ENCODE measurements around the gene ATAD2B.
"Not testable (repeated sequence)": the region's sequence is repeated elsewhere in the genome, so short reads cannot be mapped to it uniquely, and the experiment has no call there.

Gene ATAD2B

DNA sequence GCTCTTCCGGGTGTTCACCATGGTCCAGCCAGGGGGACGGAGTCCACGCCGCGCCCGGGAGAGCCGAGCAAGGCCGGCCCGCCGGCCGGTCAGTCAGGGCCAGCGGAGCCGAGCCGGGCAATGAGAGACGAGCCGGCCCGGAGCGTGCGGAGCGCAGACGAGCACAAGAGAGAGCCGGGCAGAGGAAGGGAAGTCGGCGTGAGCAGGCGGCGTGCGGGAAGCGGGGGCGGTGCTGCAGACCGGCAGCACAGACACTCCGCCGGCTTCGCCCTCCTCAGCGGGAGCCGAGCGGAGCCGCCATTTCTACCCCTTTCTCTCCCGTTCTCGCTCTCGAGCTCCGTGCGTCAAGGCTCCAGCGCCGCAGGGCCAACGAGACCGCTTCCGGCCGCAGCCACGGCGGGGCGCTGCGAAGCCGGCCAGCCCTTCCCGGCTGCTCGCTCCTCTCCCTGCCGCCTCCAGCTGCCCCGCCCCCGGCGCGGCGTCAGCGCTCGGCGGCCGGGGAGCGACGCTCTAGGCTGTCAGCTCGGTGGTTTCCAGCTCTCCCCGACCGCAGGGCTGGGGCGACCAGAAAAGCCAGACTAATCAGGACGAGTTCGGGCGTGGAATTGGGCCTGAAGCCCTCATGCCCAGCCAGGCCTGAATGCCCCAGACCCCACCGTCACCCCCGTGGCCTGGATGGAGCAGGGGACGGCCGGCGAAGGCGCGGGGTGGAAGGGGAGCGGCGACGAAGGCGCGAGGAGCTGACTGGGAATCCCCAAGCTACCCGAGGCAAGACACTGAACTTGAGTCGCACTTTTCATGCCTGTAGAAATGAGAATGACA, at the start of gene ATAD2B:
ATAD2B (minus strand) TSS at position 374 of the 822 bp plus-strand sequence; CDS start at position 21, 353 bp downstream.
- in situ Hi-C loops (cut with HindIII; ENCODE audit: low pct_unique_long_range_greater_than_20kb, low sequenced_read_pairs) = no loop called here
- TF ChIP-seq JUND (IDR thresholded peaks at IDR 0.05; ENCODE audit: low read depth) = no peak
- peak; percentile 73 to 95 for DNase-seq (ENCODE audit: low read depth in 1 of 2, low spot score in 1 of 2)

DNA sequence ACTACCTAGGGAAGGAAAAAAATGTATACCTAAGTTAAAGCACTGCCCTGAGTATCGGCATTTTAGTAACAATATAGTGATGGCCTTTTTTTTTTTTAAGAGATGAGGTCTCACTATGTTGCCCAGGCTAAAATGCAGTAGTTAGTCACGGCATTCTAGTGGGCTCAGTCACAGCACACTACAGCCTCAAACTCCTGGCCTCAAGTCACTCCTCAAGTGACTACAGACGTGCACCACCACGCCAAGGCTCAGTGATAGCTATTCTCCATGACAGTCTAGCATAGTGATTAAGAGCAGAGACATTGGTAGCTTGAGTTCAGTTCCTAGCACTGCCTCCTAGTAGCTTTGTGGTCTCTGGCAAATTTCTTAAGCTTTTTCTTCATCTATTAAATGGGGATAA, 40.9 kb upstream of the ATAD2B start:
- no peak for DNase-seq (ENCODE audit: low read depth in 1 of 2, low spot score in 1 of 2)
- no peak for TF ChIP-seq JUND (IDR thresholded peaks at IDR 0.05; ENCODE audit: low read depth)
- in situ Hi-C loops (cut with HindIII; ENCODE audit: low pct_unique_long_range_greater_than_20kb, low sequenced_read_pairs) = no loop called here

DNA sequence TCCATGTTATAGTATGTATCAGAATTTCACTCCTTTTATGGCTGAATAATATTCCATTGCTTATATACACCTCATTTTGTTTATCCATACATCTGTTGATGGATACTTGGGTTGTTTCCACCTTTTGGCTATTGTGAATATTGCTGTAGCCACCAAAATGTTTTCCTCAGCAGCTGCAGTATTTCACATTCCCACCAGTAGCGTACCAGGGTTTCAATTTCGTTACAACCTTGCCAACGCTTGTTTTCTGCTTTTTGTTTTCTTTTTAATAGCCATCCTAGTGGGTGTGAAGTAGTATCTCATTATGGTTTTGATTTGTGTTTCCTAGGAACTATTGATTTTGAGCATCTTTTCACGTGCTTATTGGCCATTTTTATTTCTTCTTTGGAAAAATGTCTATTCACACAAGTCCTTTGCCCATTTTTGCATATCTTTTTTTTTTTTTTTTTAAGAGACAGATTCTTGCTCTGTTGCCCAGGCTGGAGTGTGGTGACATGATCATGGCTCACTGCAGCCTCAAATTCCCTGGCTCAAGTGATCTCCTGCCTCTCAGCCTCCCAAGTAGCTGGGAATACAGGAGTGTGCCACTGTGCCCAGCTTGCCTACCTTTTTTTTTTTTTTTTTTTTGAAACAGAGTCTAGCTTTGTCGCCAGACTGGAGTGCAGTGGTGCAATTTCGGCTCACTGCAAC, 27.5 kb upstream of the ATAD2B start:
- TF ChIP-seq JUND (IDR thresholded peaks at IDR 0.05; ENCODE audit: low read depth) = no peak
- no peak for DNase-seq (ENCODE audit: low read depth in 1 of 2, low spot score in 1 of 2)
- in situ Hi-C loops (cut with HindIII; ENCODE audit: low pct_unique_long_range_greater_than_20kb, low sequenced_read_pairs) = no loop called here

DNA sequence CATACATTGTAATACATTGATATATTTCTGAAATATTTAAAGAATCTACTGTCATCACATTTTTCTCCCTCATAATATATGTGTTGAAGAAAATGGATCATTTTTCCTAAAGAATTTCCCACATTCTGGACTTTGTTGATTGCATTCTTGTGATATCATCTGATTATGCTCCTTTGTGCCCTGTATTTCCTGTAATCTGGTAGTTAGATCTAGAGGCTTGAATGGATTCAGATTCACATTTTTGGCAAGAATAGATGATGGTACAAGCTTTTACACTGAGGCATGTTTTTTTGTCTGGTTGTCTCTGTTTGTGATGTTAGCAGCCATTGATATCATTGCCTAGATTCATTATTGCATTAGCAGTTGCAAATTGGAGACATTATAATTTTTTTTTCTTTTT, 26.7 kb upstream of the ATAD2B start:
- no peak for DNase-seq (ENCODE audit: low read depth in 1 of 2, low spot score in 1 of 2)
- in situ Hi-C loops (cut with HindIII; ENCODE audit: low pct_unique_long_range_greater_than_20kb, low sequenced_read_pairs) = no loop called here
- TF ChIP-seq JUND (IDR thresholded peaks at IDR 0.05; ENCODE audit: low read depth) = no peak

DNA sequence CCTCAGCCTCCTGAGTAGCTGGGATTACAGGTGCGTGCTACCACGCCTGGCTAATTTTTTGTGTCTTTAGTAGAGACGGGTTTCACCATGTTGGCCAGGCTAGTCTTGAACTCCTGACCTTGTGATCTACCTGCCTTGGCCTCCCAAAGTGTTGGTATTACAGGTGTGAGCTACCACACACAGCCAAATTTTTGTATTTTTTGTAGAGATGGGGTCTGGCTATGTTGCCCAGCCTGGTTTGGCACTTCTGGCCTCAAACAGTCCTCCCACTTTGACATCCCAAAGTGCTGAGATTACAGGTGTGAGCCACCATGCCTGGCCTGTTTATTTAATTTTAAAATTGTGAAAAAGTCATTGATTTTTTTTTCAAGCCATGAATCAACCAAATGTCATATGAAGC, 25.6 kb upstream of the ATAD2B start:
- in situ Hi-C loops (cut with HindIII; ENCODE audit: low pct_unique_long_range_greater_than_20kb, low sequenced_read_pairs) = not testable (repeated sequence)

DNA sequence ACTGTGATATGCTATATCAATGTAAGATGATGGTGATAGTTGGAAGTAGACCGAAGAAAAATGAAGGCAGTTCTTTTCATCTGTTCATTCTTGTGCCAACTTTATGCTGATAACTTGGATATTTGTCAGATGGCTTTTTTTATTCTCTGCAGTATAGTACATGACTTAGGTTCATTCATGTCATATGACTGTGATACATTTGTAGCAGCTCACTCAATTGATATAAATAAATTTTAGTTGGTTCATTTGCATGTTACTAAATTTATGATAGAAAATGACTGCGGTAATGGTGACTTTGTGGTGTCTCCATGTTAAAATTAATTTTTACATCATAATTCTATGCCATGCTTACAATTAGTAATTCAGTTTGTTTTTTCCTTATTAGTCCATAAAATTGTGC, 20.4 kb upstream of the ATAD2B start:
- no peak for TF ChIP-seq JUND (IDR thresholded peaks at IDR 0.05; ENCODE audit: low read depth)
- DNase-seq (ENCODE audit: low read depth in 1 of 2, low spot score in 1 of 2) = no peak
- in situ Hi-C loops (cut with HindIII; ENCODE audit: low pct_unique_long_range_greater_than_20kb, low sequenced_read_pairs) = no loop called here

More for the DNA sequence above, 25.6 kb upstream of the ATAD2B start:
- DNase-seq (ENCODE audit: low read depth in 1 of 2, low spot score in 1 of 2) = not testable (repeated sequence)

DNA sequence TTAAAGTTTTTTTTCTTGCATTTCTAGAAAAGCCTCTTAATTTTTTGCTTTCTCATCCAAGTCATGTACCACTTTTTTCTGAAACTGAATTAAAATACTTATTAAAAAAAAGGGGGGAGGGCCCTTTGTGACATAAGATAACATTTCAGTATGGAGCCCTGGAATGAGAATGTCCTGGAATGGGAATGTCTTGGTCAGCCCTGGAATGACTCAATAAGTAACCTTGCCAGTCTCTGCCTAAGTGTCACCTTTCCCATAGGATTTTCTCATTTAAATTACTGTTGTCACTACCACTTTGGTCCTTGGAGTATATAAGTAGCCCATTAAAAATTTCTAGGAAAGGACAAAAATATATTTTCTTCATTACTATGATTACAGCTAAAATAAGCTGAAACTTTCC, 18.1 kb upstream of the ATAD2B start:
- no peak for DNase-seq (ENCODE audit: low read depth in 1 of 2, low spot score in 1 of 2)
- TF ChIP-seq JUND (IDR thresholded peaks at IDR 0.05; ENCODE audit: low read depth) = no peak
- in situ Hi-C loops (cut with HindIII; ENCODE audit: low pct_unique_long_range_greater_than_20kb, low sequenced_read_pairs) = no loop called here

DNA sequence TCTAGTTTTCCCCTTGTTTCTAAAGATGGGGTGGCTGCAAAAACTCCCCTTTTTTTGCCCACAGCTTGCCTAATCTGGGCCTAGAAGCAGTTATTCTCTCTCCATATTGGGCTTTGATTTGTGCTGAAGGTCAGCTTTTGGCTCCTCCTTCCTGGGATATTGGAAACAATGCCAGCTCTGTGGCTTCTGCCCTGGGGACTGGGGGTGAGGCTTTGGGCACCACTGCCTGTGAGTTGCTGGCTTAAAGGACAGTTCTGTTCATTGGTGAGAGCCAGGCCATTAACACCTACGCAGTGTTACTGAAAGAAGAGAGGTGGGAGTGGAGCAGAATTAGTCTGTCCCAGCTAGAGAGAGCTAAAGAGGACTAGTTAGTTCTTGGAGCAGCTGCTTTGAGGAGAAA, 17.6 kb upstream of the ATAD2B start:
- TF ChIP-seq JUND (IDR thresholded peaks at IDR 0.05; ENCODE audit: low read depth) = no peak
- in situ Hi-C loops (cut with HindIII; ENCODE audit: low pct_unique_long_range_greater_than_20kb, low sequenced_read_pairs) = no loop called here
- DNase-seq (ENCODE audit: low read depth in 1 of 2, low spot score in 1 of 2) = no peak

DNA sequence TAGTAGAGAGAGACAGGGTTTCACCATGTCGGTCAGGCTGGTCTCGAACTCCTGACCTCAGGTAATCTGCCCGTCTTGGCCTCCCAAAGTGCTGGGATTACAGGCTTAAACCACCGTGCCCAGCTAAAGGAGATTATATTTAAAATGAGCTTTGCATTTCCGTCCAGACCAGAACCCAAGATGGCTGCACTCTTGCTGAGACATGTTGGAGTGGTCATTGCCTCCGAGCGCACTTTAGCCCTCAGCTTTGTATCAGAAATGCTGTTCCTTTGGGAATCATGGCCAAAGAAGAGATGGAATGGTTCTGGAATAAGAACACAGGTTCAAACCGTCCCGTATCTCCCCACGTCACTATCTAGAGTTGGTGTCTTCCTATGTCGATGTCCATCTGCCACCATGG, 16.7 kb upstream of the ATAD2B start:
- in situ Hi-C loops (cut with HindIII; ENCODE audit: low pct_unique_long_range_greater_than_20kb, low sequenced_read_pairs) = no loop called here
- TF ChIP-seq JUND (IDR thresholded peaks at IDR 0.05; ENCODE audit: low read depth) = no peak
- DNase-seq (ENCODE audit: low read depth in 1 of 2, low spot score in 1 of 2) = no peak

DNA sequence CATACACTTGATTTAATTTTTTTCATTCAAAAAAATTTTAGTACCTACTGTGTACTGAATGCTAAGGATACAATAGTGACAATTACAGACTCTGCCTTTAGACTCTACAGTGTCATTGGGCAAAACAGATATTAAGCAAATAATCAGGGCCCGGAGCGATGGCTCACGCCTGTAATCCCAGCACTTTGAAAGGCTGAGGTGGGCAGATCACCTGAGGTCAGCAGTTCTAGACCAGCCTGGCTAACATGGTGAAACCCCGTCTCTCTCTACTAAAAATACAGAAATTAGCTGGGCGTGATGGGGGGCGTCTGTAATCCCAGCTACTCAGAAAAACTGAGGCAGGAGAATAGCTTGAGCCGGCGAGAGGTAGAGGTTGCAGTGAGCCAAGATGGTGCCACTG, 14.7 kb upstream of the ATAD2B start:
- TF ChIP-seq JUND (IDR thresholded peaks at IDR 0.05; ENCODE audit: low read depth) = no peak
- no peak for DNase-seq (ENCODE audit: low read depth in 1 of 2, low spot score in 1 of 2)
- in situ Hi-C loops (cut with HindIII; ENCODE audit: low pct_unique_long_range_greater_than_20kb, low sequenced_read_pairs) = no loop called here

DNA sequence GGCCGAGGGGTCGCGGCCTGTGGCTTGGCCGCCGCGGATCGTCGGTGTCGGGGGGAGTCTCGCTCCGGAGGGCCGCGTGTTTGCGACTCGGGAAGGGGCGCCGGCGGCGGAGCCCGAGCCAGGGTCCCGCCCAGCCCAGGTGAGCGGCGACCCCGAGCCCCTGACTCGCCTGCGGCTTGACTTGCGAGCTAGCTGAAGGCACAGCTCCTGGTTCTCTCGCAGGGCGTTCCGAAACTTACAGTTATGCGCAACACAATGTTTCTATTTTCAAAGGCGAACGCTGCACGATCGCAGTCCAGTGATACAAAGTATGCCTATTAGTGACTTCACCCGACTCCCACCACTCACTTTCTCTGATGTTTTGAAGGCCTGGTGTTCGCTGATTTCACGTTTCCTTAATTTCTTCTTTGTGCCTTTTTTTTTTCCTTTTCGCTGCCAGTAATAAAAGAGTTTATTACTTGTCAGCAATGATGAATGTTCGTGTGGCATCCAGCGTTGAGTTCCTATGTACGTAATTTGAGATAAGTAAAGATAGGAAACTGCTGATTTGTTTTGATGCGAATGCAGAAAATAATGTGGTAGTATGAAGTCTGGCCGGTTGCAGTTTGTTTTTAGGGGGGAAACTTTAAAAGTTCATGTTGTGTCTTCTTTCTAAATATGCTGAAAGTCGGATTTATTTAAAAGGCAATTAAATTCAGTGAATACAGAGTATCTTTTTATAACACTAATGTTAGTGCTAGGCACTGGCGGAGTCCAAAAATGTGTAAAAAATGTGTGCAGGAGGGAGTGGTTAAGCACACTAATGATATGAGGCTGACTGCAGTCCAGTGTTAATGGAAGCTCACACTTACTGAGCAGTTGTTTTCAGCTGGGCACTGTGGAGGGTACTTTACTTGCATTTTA, 14.0 kb upstream of the ATAD2B start:
- no peak for TF ChIP-seq JUND (IDR thresholded peaks at IDR 0.05; ENCODE audit: low read depth)
- DNase-seq (ENCODE audit: low read depth in 1 of 2, low spot score in 1 of 2) = peak in 1 of 2 experiments; percentile 16
- in situ Hi-C loops (cut with HindIII; ENCODE audit: low pct_unique_long_range_greater_than_20kb, low sequenced_read_pairs) = no loop called here

DNA sequence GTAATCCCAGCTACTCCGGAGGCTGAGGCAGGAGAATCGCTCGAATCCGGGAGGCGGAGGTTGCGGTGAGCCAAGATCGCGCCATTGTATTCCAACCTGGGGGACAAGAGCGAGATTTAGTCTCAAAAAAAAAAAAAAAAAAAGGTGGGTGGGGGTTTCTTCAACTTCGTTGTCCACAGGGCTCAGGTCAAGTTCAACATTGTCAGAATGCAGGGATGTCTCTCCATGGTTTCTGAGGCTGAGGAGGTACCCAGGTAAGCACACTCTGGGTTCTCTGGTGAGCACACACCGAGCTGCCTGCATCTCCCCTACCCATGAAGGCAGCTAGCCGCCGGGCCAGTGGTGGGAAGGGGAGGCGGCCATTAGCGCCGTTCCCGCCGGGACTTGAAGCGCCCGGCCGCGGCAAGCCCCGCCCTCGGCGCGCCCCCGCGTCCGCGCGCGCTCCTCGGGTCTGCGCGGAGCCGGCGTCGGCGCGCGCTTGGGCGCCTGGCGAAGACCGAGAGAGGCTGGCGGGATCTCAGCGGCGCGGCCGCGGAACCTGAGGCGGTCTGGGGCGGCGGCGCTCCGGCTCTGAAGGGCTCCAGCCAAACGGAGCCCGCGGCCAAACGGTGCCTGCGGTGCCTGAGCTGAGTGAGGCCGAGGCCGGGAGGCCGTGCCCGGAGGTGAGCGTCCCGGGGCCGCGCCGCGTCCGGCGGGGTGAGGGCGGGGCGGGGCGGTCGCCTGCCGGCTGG, 13.2 kb upstream of the ATAD2B start, which contains the start of gene UBXN2A:
UBXN2A (plus strand) TSS at position 477 of the 731 bp plus-strand sequence. CDS start 17,852 bp downstream, outside the sequence.
- in situ Hi-C loops (cut with HindIII; ENCODE audit: low pct_unique_long_range_greater_than_20kb, low sequenced_read_pairs) = no loop called here
- DNase-seq (ENCODE audit: low read depth in 1 of 2, low spot score in 1 of 2) = peak; percentile 65 to 82
- TF ChIP-seq JUND (IDR thresholded peaks at IDR 0.05; ENCODE audit: low read depth) = no peak

Data from T47D (cell line).